ENCODE data around the gene CIRBP. TPM values are rescaled to one million over a fixed set of nuclear protein-coding genes. Genes with fewer than 3 reads are reported as not detected.

Gene CIRBP
- total and polyA plus RNA-seq, 9 of the 15 experiments (the other 6 are each of a cell fraction or from before 2014, with no cell fraction given): 20.5 to 327 (median 176) TPM

- H3K9me3 ChIP-seq (replicated peaks; ENCODE audit: control insufficient read depth, insufficient read depth, low read depth, low read length): no peaks in the 10 kb centered on the region
- WGBS (ENCODE audit: insufficient coverage, low coverage, missing lambda C conversion rate): 63% methylated on average over 31 of the region's 34 CpGs
- FAIRE-seq: no peak
- H3K4me2 ChIP-seq (ENCODE audit: insufficient read depth, low read length): peak overlapping the region; percentile 70
- TF ChIP-seq SP1 (CRISPR knock-in tag; IDR thresholded peaks at IDR 0.05) (0 out of 2 replicates have a peak, but pooled peaks have one; percentile 13), PYGO2 (tag; IDR thresholded peaks at IDR 0.05) (no peak), ZFX (CRISPR knock-in tag; IDR thresholded peaks at IDR 0.05) (peak; percentile 29; the same call in 1 of the 2 replicates), TFAP4 (CRISPR knock-in tag; IDR thresholded peaks at IDR 0.05; ENCODE audit: borderline replicate concordance) (0 out of 2 replicates have a peak, but pooled peaks have one; percentile 6)
- H3K36me3 ChIP-seq (ENCODE audit: control insufficient read depth, insufficient read depth, low read length): peaks cover 33% of the 10 kb centered on the region; the same call in 1 of the 3 replicates
- H3K27ac ChIP-seq (ENCODE audit: extremely low read depth, low read depth, low read length): peak overlapping the region; percentile 49; the same call in 1 of the 3 replicates
- H4K20me1 ChIP-seq (replicated peaks; ENCODE audit: control insufficient read depth, insufficient read depth, low read length): no peaks in the 10 kb centered on the region
- H3K9me1 ChIP-seq (ENCODE audit: control insufficient read depth, insufficient read depth, low read length): no peaks in the 10 kb centered on the region
- POLR2A ChIA-PET: interaction anchor here (0.6 kb wide), 2 partner anchors 135 to 254 kb away, joined by 3 read pairs; partner anchors contain the start of gene WDR18
- peaks cover 28% of the 10 kb centered on the region for H3K79me2 ChIP-seq (ENCODE audit: control insufficient read depth, insufficient read depth, low read length)
- in situ Hi-C loops (cut with MboI) (loop anchor here (25.0 kb wide), 1 partner anchor 476 kb away; the partner anchor contains the start of gene MISP), intact Hi-C loops (cut with micrococcal nuclease) (no loop called here)
- ATAC-seq: no peak
- no TSS peak for BruUV-seq (replicated peaks)
- peak overlapping the region in 1 of 2 experiments; percentile 94; a peak in 3 of 4 replicates for H3K9ac ChIP-seq (ENCODE audit: insufficient read depth in 1 of 2, low read depth in 2 of 2, low read length in 2 of 2)
- H3K27me3 ChIP-seq (ENCODE audit: control insufficient read depth in 2 of 2, insufficient read depth in 2 of 2, low read length in 2 of 2): no peaks in the 10 kb centered on the region
- H3K4me1 ChIP-seq (replicated peaks in 1 of 2; ENCODE audit: control insufficient read depth in 2 of 2, insufficient read depth in 2 of 2, low read length in 2 of 2): peaks cover 24 to 98% of the 10 kb centered on the region in 2 experiments
- peak overlapping the region; percentile 55 for H3K4me3 ChIP-seq
- H2AFZ ChIP-seq (ENCODE audit: low read depth, low read length): peak overlapping the region; percentile 59
- DNase-seq (ENCODE audit: extremely low read depth in 1 of 4, low spot score in 3 of 4): no peak
- CTCF ChIA-PET (ENCODE audit: low intra/inter-chr PET ratio): interaction anchor here (0.9 to 4.8 kb wide), 3 partner anchors 126 to 468 kb away, joined by 3 to 29 read pairs (median 21); no protein-coding TSS in a partner anchor
These were observed 30.5 kb upstream of the CIRBP start for GRCh38 chr19:1238369-1239303.

Measured in K562 (cell line).